A549 (cell line): ENCODE results near the gene PMP22. TPM values are rescaled to one million over a fixed set of nuclear protein-coding genes. Genes with fewer than 3 reads are reported as not detected.

Source experiments
- ATAC-seq, 2 experiments: fragments of 200-7000 bp in 1 of 2; fragments of >200 bp in 1 of 2; cut with Nextera tagmentation in 1 of 2; cut with Tn5 transposase in 1 of 2; 3 replicates each; pipeline versions ENCODE4 v1.8.0 to v1.9.1; 2018 to 2020; ENCODE audit warnings: mild to moderate bottlenecking in 1 of 2, moderate library complexity in 1 of 2
- CTCF ChIA-PET: fragments of 300-600 bp; sonication (Branson Sonifier 250); formaldehyde crosslinking; extraction: SDS; loops from one replicate; lab custom pipeline; 2021; ENCODE audit warnings: antibody characterized with exemption, inconsistent platforms; lab: Yijun Ruan, JAX
- POLR2A ChIA-PET: fragments of 350-600 bp; formaldehyde crosslinking; extraction: SDS; loops from one replicate; lab custom pipeline; 2021; ENCODE audit warnings: antibody characterized with exemption, inconsistent platforms; lab: Yijun Ruan, JAX
- DNase-seq, 2 experiments: peaks; one replicate each; pipeline versions ENCODE4 v3.0.0 to v3.0.0-alpha.2; 2011 to 2016; ENCODE audit warnings: low read depth in 1 of 2, low spot score in 1 of 2
- FAIRE-seq: peaks from 2 replicates; lab custom pipeline; 2011; peaks lifted over from hg19 to GRCh38; lab: Jason Lieb, UNC
- H3K27ac ChIP-seq, 2 experiments: fragments of >200 bp; sonication (Bioruptor Twin); formaldehyde crosslinking; 3 replicates each; pipeline ENCODE4 v1.5.1; 2016 to 2017
- H3K4me1 ChIP-seq: fragments of >200 bp; sonication (Bioruptor Twin); formaldehyde crosslinking; 3 replicates; pipeline ENCODE4 v1.6.1; 2016
- H3K4me2 ChIP-seq: fragments of >200 bp; sonication (Bioruptor Twin); formaldehyde crosslinking; 3 replicates; pipeline ENCODE4 v1.6.1; 2016
- H3K4me3 ChIP-seq: fragments of >200 bp; sonication (Bioruptor Twin); formaldehyde crosslinking; 3 replicates; pipeline ENCODE4 v1.5.1; 2016
- H3K9me3 ChIP-seq: fragments of >200 bp; sonication (Bioruptor Twin); formaldehyde crosslinking; 3 replicates; pipeline ENCODE4 v1.6.1; 2016
- ATOH8 ChIP-seq: fragments of 250-450 bp; sonication (Bioruptor Pico); IDR thresholded peaks from 2 replicates; pipeline ENCODE4 v1.5.0; 2020; ENCODE audit warnings: low read depth, mild to moderate bottlenecking, moderate library complexity
- CBX2 ChIP-seq: fragments of 200-600 bp; sonication (generic); IDR thresholded peaks from 2 replicates; pipeline ENCODE4 v1.6.1; 2016; ENCODE audit warnings: low read depth, mild to moderate bottlenecking, borderline replicate concordance
- CBX8 ChIP-seq: fragments of 200-600 bp; sonication (generic); IDR thresholded peaks from 2 replicates; pipeline ENCODE4 v1.6.1; 2016
- CEBPB ChIP-seq, 2 experiments: fragments of >200 bp in 1 of 2; sonication (Bioruptor Twin) in 1 of 2; formaldehyde crosslinking in 1 of 2; IDR thresholded peaks; 2 replicates each; pipeline ENCODE4 v1.6.1; 2012 to 2016
- CHD2 ChIP-seq: fragments of 150-350 bp; IDR thresholded peaks from 2 replicates; pipeline ENCODE4 v1.6.1; 2014; ENCODE audit warnings: low read length; ENCODE audit not compliant: partially characterized antibody
- ESRRA ChIP-seq: fragments of 150-350 bp; IDR thresholded peaks from 2 replicates; pipeline ENCODE4 v1.6.1; 2014; ENCODE audit warnings: mild to moderate bottlenecking, low read length, borderline replicate concordance
- HOXA7 ChIP-seq: fragments of 250-450 bp; sonication (Bioruptor Pico); IDR thresholded peaks from 2 replicates; pipeline ENCODE4 v1.5.0; 2020; ENCODE audit warnings: mild to moderate bottlenecking, moderate library complexity
- HOXB5 ChIP-seq: fragments of 250-450 bp; sonication (Bioruptor Pico); IDR thresholded peaks from 2 replicates; pipeline ENCODE4 v1.5.0; 2020; ENCODE audit warnings: mild to moderate bottlenecking, moderate library complexity
- KDM1A ChIP-seq: fragments of 200-600 bp; sonication (generic); IDR thresholded peaks from 2 replicates; pipeline ENCODE4 v1.6.1; 2016; ENCODE audit warnings: low read depth, mild to moderate bottlenecking
- KDM5A ChIP-seq: fragments of 200-600 bp; sonication (generic); IDR thresholded peaks from 2 replicates; pipeline ENCODE4 v1.6.1; 2016; ENCODE audit warnings: antibody characterized with exemption, mild to moderate bottlenecking
- MAFK ChIP-seq: fragments of 450-650 bp; IDR thresholded peaks from 2 replicates; pipeline ENCODE4 v1.6.1; 2014; ENCODE audit not compliant: partially characterized antibody
- POLR2A ChIP-seq: IDR thresholded peaks from 2 replicates; pipeline ENCODE4 v1.6.1; 2012; ENCODE audit warnings: mild to moderate bottlenecking, low read length
- RAD21 ChIP-seq, 2 experiments: fragments of >200 bp in 1 of 2; sonication (Bioruptor Twin) in 1 of 2; formaldehyde crosslinking in 1 of 2; IDR thresholded peaks in 1 of 2; conservative IDR thresholded peaks in 1 of 2; 2 replicates in 1 of 2; 3 replicates in 1 of 2; pipeline ENCODE4 v1.6.1; 2012 to 2018; ENCODE audit warnings: inconsistent platforms in 1 of 2
- RARB ChIP-seq: fragments of 250-450 bp; sonication (Bioruptor Pico); IDR thresholded peaks from 2 replicates; pipeline ENCODE4 v1.8.0; 2021; ENCODE audit warnings: mild to moderate bottlenecking, moderate library complexity
- RCOR1 ChIP-seq: fragments of 150-350 bp; IDR thresholded peaks from 2 replicates; pipeline ENCODE4 v1.6.1; 2014; ENCODE audit warnings: antibody characterized with exemption, low read length, low read depth
- RFX5 ChIP-seq: fragments of 450-650 bp; IDR thresholded peaks from 2 replicates; pipeline ENCODE4 v1.7.1; 2014; ENCODE audit warnings: antibody characterized with exemption, mild to moderate bottlenecking, moderate library complexity
- SREBF2 ChIP-seq: fragments of 450-650 bp; IDR thresholded peaks from 2 replicates; pipeline ENCODE4 v1.6.1; 2014; ENCODE audit warnings: mild to moderate bottlenecking, moderate library complexity
- TFCP2L1 ChIP-seq: fragments of 250-450 bp; sonication (Bioruptor Pico); IDR thresholded peaks from 2 replicates; pipeline ENCODE4 v1.5.0; 2021; ENCODE audit warnings: mild to moderate bottlenecking
- ZNF302 ChIP-seq: fragments of 250-450 bp; sonication (Bioruptor Pico); IDR thresholded peaks from 2 replicates; pipeline ENCODE4 v1.9.0; 2021; ENCODE audit warnings: inconsistent platforms, mild to moderate bottlenecking, moderate library complexity
- WGBS: methylation state at CpG from one replicate; pipeline ENCODE4 v1.1.6; 2017; ENCODE audit errors: missing lambda C conversion rate; 5-methylcytosine and 5-hydroxymethylcytosine counted together
- polyA plus RNA-seq, 4 experiments: library from polyadenylated mRNA; depleted of rRNA in 3 of 4; stranded (reverse); fragments of >200 nt; fragmentation: RNase III in 1 of 4; extraction: RNeasy Plus Mini Kit Qiagen cat#74134 plus additional on column Dnase treatment in 1 of 4; gene quantifications; 2 replicates in 3 of 4; 3 replicates in 1 of 4; pipeline ENCODE4 v1.2.3, GENCODE V29; 2011 to 2017
- TF ChIP-seq, protein P1 (sequence below): fragments of >200 bp; sonication (Bioruptor Twin); formaldehyde crosslinking; IDR thresholded peaks from 3 replicates; pipeline ENCODE4 v1.5.1; 2016

PMP22 gene
- polyA plus RNA-seq, 2 of the 4 experiments (the other 2 are of a cell fraction) = 40.1 to 102 TPM

DNA sequence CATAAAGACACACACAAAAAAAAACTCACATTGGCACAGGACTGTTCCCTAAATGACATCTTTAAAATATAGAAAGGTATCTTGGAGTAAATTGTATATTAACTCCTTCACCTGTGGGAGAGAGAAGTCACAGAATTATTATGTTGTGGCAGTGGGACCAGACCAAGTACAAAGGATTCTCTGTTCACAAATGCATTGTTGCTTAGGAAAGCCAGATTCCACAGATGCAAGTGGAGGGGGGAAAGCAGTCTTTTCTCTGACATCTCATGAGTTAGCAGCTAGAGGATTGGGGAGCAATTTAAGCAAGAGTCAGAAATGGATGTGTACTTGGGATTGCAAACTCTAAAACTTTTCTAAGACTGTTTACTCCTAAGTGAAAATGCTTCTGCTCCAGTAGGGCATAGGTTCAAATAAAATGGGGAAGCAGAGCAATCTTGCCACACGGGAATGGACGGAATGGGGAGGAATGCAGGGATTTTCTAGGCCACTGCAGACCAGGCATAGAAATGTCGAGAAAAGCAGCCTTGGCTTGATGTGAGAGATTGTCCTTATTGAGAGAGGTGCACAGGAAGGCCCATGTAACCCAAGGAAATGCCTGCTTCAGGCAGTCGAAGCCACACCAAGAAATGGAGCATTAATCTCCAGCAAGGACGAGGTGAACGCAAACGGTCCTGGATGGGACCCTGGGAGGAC lies 4.1 kb upstream of the PMP22 start:
- ChIA-PET CTCF (interaction anchor here (1.5 to 4.8 kb wide), 2 partner anchors 9 to 234 kb away, joined by 3 to 25 read pairs; no protein-coding TSS in a partner anchor), POLR2A (no interaction called here)
- FAIRE-seq = peak; percentile 28
- Histone ChIP-seq H3K9me3 (peaks cover 7% of the 10 kb centered on the region), H3K4me3 (no peak overlapping the region), H3K4me1 (peaks cover 37% of the 10 kb centered on the region), H3K27ac (no peak overlapping the region), H3K4me2 (no peak overlapping the region)
- no peak for TF ChIP-seq HOXA7 (CRISPR knock-in tag)
- no peak for TF ChIP-seq RFX5
- no peak for TF ChIP-seq SREBF2
- no peak for TF ChIP-seq CBX2
- TF ChIP-seq ATOH8 (CRISPR knock-in tag) = no peak
- no peak for TF ChIP-seq CEBPB (IDR thresholded peaks at IDR 0.05)
- no peak for TF ChIP-seq MAFK
- TF ChIP-seq KDM5A = no peak
- TF ChIP-seq RARB = no peak
- TF ChIP-seq RAD21 (conservative IDR thresholded peaks at IDR 0.05 in 1 of 2, IDR thresholded peaks at IDR 0.05 in 1 of 2) = no peak
- no peak for TF ChIP-seq ZNF302 (CRISPR knock-in tag)
- TF ChIP-seq HOXB5 = no peak
- no peak for TF ChIP-seq TFCP2L1 (CRISPR knock-in tag)
- TF ChIP-seq POLR2A = no peak
- DNase-seq = no peak
- no peak for ATAC-seq
- 83% methylated on average over 7 of the region's 7 CpGs for WGBS

GRCh38 chr17:15268461-15268860 lies 3.3 kb upstream of the PMP22 start:
- ATAC-seq (no peak), DNase-seq (no peak), FAIRE-seq (no peak)
- Histone ChIP-seq H3K4me3 (no peak overlapping the region), H3K4me1 (peaks cover 39% of the 10 kb centered on the region), H3K9me3 (no peaks in the 10 kb centered on the region), H3K4me2 (no peak overlapping the region), H3K27ac (peak overlapping the region in 1 of 2 experiments; percentile 23; a peak in 1 of 6 replicates)
- WGBS = 32% methylated on average over 1 of the region's 1 CpG
- ChIA-PET POLR2A (no interaction called here), CTCF (interaction anchor here (1.5 to 4.8 kb wide), 2 partner anchors 10 to 235 kb away, joined by 3 to 25 read pairs; no protein-coding TSS in a partner anchor)
- TF ChIP-seq RAD21 (conservative IDR thresholded peaks at IDR 0.05 in 1 of 2, IDR thresholded peaks at IDR 0.05 in 1 of 2) (no peak), CBX2 (no peak), ZNF302 (CRISPR knock-in tag) (no peak), RCOR1 (no peak), CBX8 (no peak)
- TF ChIP-seq, protein P1, sequence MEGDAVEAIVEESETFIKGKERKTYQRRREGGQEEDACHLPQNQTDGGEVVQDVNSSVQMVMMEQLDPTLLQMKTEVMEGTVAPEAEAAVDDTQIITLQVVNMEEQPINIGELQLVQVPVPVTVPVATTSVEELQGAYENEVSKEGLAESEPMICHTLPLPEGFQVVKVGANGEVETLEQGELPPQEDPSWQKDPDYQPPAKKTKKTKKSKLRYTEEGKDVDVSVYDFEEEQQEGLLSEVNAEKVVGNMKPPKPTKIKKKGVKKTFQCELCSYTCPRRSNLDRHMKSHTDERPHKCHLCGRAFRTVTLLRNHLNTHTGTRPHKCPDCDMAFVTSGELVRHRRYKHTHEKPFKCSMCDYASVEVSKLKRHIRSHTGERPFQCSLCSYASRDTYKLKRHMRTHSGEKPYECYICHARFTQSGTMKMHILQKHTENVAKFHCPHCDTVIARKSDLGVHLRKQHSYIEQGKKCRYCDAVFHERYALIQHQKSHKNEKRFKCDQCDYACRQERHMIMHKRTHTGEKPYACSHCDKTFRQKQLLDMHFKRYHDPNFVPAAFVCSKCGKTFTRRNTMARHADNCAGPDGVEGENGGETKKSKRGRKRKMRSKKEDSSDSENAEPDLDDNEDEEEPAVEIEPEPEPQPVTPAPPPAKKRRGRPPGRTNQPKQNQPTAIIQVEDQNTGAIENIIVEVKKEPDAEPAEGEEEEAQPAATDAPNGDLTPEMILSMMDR = no peak

GRCh38 chr17:15267996-15268395 lies 2.9 kb upstream of the PMP22 start:
- Histone ChIP-seq H3K9me3 (no peaks in the 10 kb centered on the region), H3K4me3 (no peak overlapping the region), H3K27ac (no peak overlapping the region), H3K4me1 (peaks cover 36% of the 10 kb centered on the region), H3K4me2 (no peak overlapping the region)
- TF ChIP-seq ESRRA (no peak), KDM1A (no peak), CHD2 (no peak), HOXB5 (no peak)
- WGBS = 85% methylated on average over 3 of the region's 3 CpGs
- FAIRE-seq (no peak), ATAC-seq (no peak), DNase-seq (no peak)
- ChIA-PET POLR2A (no interaction called here), CTCF (interaction anchor here (1.5 to 4.8 kb wide), 2 partner anchors 11 to 235 kb away, joined by 3 to 25 read pairs; no protein-coding TSS in a partner anchor)
